WTC11 (cell line): ENCODE measurements around the gene DNAH14. TPM values are rescaled to one million over a fixed set of nuclear protein-coding genes. Genes with fewer than 3 reads are reported as not detected.

Experiments used
- ATAC-seq: fragments of 200-7000 bp; cut with Tn5 transposase; 2 replicates; pipeline ENCODE4 v1.10.0; 2021; ENCODE audit warnings: mild to moderate bottlenecking, moderate library complexity
- CTCF ChIA-PET: fragments of 300-600 bp; sonication (Branson Sonifier 250); formaldehyde crosslinking; loops from one replicate; lab custom pipeline; 2021; ENCODE audit warnings: antibody characterized with exemption; lab: Charles Lee
- POLR2A ChIA-PET: fragments of 350-600 bp; sonication (Branson Sonifier 250); formaldehyde crosslinking; loops from one replicate; lab custom pipeline; 2021; ENCODE audit warnings: antibody characterized with exemption; lab: Charles Lee
- DNase-seq: peaks from one replicate; pipeline ENCODE4 v3.0.0; 2021; ENCODE audit warnings: low spot score
- H3K27ac Mint-ChIP-seq: 2 replicates; pipeline ENCODE4 v1.8.0; 2021; ENCODE audit warnings: mixed read lengths
- H3K27me3 Mint-ChIP-seq: 2 replicates; pipeline ENCODE4 v1.8.0; 2021; ENCODE audit warnings: low read depth, mild to moderate bottlenecking, moderate library complexity, mixed read lengths
- H3K36me3 Mint-ChIP-seq: 2 replicates; pipeline ENCODE4 v1.8.0; 2021; ENCODE audit warnings: mixed read lengths
- H3K4me1 Mint-ChIP-seq: 2 replicates; pipeline ENCODE4 v1.8.0; 2022; ENCODE audit warnings: mixed read lengths
- H3K4me3 Mint-ChIP-seq: 2 replicates; pipeline ENCODE4 v1.8.0; 2021; ENCODE audit warnings: mild to moderate bottlenecking, moderate library complexity, mixed read lengths
- H3K9me3 Mint-ChIP-seq: 2 replicates; pipeline ENCODE4 v1.8.0; 2021; ENCODE audit warnings: mixed read lengths
- E2F1 ChIP-seq: sonication (generic); formaldehyde crosslinking; IDR thresholded peaks from 2 replicates; pipeline ENCODE4 v1.8.0; 2022; ENCODE audit warnings: mild to moderate bottlenecking, missing genetic modification reagents
- ELF4 ChIP-seq: sonication (generic); formaldehyde crosslinking; IDR thresholded peaks from 2 replicates; pipeline ENCODE4 v1.8.1; 2022; ENCODE audit warnings: low read depth, mild to moderate bottlenecking, moderate library complexity, missing genetic modification reagents
- GTF2I ChIP-seq: fragments of 250-450 bp; sonication (Bioruptor Pico); conservative IDR thresholded peaks from 2 replicates; pipeline ENCODE4 v1.4.0; 2021; ENCODE audit warnings: mild to moderate bottlenecking
- IRF1 ChIP-seq: sonication (generic); formaldehyde crosslinking; IDR thresholded peaks from 2 replicates; pipeline ENCODE4 v1.8.0; 2023; ENCODE audit warnings: missing genetic modification reagents
- JAZF1 ChIP-seq: fragments of 250-450 bp; sonication (Bioruptor Pico); IDR thresholded peaks from 2 replicates; pipeline ENCODE4 v1.9.0; 2021; ENCODE audit warnings: moderate library complexity, mild to moderate bottlenecking, inconsistent platforms
- PRDM15 ChIP-seq: sonication (generic); formaldehyde crosslinking; IDR thresholded peaks from 2 replicates; pipeline ENCODE4 v1.8.0; 2022; ENCODE audit warnings: missing genetic modification reagents
- SMAD4 ChIP-seq: sonication (generic); formaldehyde crosslinking; IDR thresholded peaks from 2 replicates; pipeline ENCODE4 v1.8.0; 2022; ENCODE audit warnings: mild to moderate bottlenecking, missing genetic modification reagents
- TEAD1 ChIP-seq: sonication (generic); formaldehyde crosslinking; IDR thresholded peaks from 2 replicates; pipeline ENCODE4 v1.8.0; 2022; ENCODE audit warnings: mild to moderate bottlenecking, missing genetic modification reagents
- TEAD4 ChIP-seq: sonication (generic); formaldehyde crosslinking; IDR thresholded peaks from 2 replicates; pipeline ENCODE4 v1.8.0; 2022; ENCODE audit warnings: mild to moderate bottlenecking, missing genetic modification reagents
- TP53 ChIP-seq: sonication (generic); formaldehyde crosslinking; IDR thresholded peaks from 2 replicates; pipeline ENCODE4 v1.8.1; 2023; ENCODE audit warnings: mild to moderate bottlenecking, missing genetic modification reagents
- USF1 ChIP-seq: sonication (generic); formaldehyde crosslinking; IDR thresholded peaks from 2 replicates; pipeline ENCODE4 v1.8.0; 2022; ENCODE audit warnings: mild to moderate bottlenecking, missing genetic modification reagents
- ZNF219 ChIP-seq: sonication (generic); formaldehyde crosslinking; IDR thresholded peaks from 2 replicates; pipeline ENCODE4 v1.8.0; 2023; ENCODE audit warnings: missing genetic modification reagents, mild to moderate bottlenecking, borderline replicate concordance
- ZNF416 ChIP-seq: fragments of 250-450 bp; sonication (Bioruptor Pico); IDR thresholded peaks from 2 replicates; pipeline ENCODE4 v1.9.0; 2021; ENCODE audit warnings: mild to moderate bottlenecking, inconsistent platforms
- ZNF425 ChIP-seq: fragments of 250-450 bp; sonication (Bioruptor Pico); conservative IDR thresholded peaks from 2 replicates; pipeline ENCODE4 v1.9.0; 2021; ENCODE audit warnings: mild to moderate bottlenecking
- total RNA-seq: library from RNA; stranded (reverse); gene quantifications from 3 replicates; pipeline ENCODE4 v1.2.3, GENCODE V29; 2021
- TF ChIP-seq, protein P1 (sequence below): sonication (generic); formaldehyde crosslinking; conservative IDR thresholded peaks from 2 replicates; pipeline ENCODE4 v1.8.1; 2023; ENCODE audit warnings: mild to moderate bottlenecking, low read depth, missing genetic modification reagents, moderate library complexity
- TF ChIP-seq, protein P2 (sequence below): sonication (generic); formaldehyde crosslinking; IDR thresholded peaks from 2 replicates; pipeline ENCODE4 v1.8.1; 2023; ENCODE audit warnings: mild to moderate bottlenecking, moderate library complexity, missing genetic modification reagents
- TF ChIP-seq, protein P3 (sequence below): fragments of 250-450 bp; sonication (Bioruptor Pico); IDR thresholded peaks from 2 replicates; pipeline ENCODE4 v1.9.0; 2021; ENCODE audit warnings: mild to moderate bottlenecking
- TF ChIP-seq, protein P4 (sequence below): sonication (generic); formaldehyde crosslinking; IDR thresholded peaks from 2 replicates; pipeline ENCODE4 v1.8.1; 2022; ENCODE audit warnings: low read depth, missing genetic modification reagents, borderline replicate concordance

DNAH14 gene
- total RNA-seq, 1 experiment from 2014 or later, result 34.1 TPM

DNA sequence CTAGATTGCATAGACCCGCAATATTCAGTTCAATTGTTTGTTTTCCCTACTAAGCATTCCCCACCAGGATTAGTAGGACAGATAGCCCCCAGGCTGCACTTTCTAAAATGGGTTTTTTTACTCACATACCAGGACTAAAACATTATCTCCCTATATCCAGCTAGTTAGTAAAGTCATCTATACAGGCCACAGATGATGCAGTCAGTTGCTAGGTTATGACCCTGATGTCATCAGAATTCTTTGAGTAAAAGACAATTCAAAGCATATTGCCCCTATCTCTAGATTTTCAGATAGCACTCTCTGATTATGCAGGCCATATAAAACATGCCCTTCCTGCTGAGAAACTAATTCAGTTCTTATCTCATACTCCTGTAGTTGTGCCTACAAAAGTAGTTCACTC lies 294.8 kb downstream of the DNAH14 start:
- H3K27me3 Mint-ChIP-seq, result no peaks in the 10 kb centered on the region
- CTCF ChIA-PET, result no interaction called here
- ATAC-seq, result no peak
- H3K27ac Mint-ChIP-seq, result no peak overlapping the region
- H3K4me3 Mint-ChIP-seq, result no peak overlapping the region
- DNase-seq, result no peak
- H3K9me3 Mint-ChIP-seq, result peaks cover 37% of the 10 kb centered on the region
- no peak for TF ChIP-seq ZNF416 (CRISPR knock-in tag)
- no peak for TF ChIP-seq ZNF219 (CRISPR knock-in tag)
- TF ChIP-seq E2F1 (CRISPR knock-in tag), result no peak
- TF ChIP-seq, protein P1, sequence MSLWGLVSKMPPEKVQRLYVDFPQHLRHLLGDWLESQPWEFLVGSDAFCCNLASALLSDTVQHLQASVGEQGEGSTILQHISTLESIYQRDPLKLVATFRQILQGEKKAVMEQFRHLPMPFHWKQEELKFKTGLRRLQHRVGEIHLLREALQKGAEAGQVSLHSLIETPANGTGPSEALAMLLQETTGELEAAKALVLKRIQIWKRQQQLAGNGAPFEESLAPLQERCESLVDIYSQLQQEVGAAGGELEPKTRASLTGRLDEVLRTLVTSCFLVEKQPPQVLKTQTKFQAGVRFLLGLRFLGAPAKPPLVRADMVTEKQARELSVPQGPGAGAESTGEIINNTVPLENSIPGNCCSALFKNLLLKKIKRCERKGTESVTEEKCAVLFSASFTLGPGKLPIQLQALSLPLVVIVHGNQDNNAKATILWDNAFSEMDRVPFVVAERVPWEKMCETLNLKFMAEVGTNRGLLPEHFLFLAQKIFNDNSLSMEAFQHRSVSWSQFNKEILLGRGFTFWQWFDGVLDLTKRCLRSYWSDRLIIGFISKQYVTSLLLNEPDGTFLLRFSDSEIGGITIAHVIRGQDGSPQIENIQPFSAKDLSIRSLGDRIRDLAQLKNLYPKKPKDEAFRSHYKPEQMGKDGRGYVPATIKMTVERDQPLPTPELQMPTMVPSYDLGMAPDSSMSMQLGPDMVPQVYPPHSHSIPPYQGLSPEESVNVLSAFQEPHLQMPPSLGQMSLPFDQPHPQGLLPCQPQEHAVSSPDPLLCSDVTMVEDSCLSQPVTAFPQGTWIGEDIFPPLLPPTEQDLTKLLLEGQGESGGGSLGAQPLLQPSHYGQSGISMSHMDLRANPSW (CRISPR knock-in tag), result no peak
- TF ChIP-seq, protein P2, sequence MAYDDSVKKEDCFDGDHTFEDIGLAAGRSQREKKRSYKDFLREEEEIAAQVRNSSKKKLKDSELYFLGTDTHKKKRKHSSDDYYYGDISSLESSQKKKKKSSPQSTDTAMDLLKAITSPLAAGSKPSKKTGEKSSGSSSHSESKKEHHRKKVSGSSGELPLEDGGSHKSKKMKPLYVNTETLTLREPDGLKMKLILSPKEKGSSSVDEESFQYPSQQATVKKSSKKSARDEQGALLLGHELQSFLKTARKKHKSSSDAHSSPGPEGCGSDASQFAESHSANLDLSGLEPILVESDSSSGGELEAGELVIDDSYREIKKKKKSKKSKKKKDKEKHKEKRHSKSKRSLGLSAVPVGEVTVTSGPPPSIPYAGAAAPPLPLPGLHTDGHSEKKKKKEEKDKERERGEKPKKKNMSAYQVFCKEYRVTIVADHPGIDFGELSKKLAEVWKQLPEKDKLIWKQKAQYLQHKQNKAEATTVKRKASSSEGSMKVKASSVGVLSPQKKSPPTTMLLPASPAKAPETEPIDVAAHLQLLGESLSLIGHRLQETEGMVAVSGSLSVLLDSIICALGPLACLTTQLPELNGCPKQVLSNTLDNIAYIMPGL (CRISPR knock-in tag), result no peak
- H3K4me1 Mint-ChIP-seq, result peaks cover 8% of the 10 kb centered on the region; the same call in 1 of the 2 replicates
- POLR2A ChIA-PET, result no interaction called here
- H3K36me3 Mint-ChIP-seq, result peaks cover 3% of the 10 kb centered on the region

- ATAC-seq, result no peak
- Mint-ChIP-seq H3K4me1 (peaks cover 8% of the 10 kb centered on the region; the same call in 1 of the 2 replicates), H3K27ac (no peak overlapping the region), H3K9me3 (peaks cover 25% of the 10 kb centered on the region), H3K27me3 (no peaks in the 10 kb centered on the region), H3K4me3 (no peak overlapping the region), H3K36me3 (peaks cover 3% of the 10 kb centered on the region)
- ChIA-PET CTCF (no interaction called here), POLR2A (no interaction called here)
- DNase-seq, result no peak
- TF ChIP-seq TEAD1 (CRISPR knock-in tag) (no peak), USF1 (CRISPR knock-in tag) (no peak), SMAD4 (no peak), GTF2I (CRISPR knock-in tag) (no peak), JAZF1 (CRISPR knock-in tag) (no peak), TP53 (CRISPR knock-in tag) (no peak), IRF1 (CRISPR knock-in tag) (no peak), ZNF425 (no peak), TEAD4 (CRISPR knock-in tag) (no peak), PRDM15 (CRISPR knock-in tag) (no peak), ELF4 (CRISPR knock-in tag) (no peak)
- TF ChIP-seq, protein P3, sequence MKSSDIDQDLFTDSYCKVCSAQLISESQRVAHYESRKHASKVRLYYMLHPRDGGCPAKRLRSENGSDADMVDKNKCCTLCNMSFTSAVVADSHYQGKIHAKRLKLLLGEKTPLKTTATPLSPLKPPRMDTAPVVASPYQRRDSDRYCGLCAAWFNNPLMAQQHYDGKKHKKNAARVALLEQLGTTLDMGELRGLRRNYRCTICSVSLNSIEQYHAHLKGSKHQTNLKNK, result no peak
- TF ChIP-seq, protein P4, sequence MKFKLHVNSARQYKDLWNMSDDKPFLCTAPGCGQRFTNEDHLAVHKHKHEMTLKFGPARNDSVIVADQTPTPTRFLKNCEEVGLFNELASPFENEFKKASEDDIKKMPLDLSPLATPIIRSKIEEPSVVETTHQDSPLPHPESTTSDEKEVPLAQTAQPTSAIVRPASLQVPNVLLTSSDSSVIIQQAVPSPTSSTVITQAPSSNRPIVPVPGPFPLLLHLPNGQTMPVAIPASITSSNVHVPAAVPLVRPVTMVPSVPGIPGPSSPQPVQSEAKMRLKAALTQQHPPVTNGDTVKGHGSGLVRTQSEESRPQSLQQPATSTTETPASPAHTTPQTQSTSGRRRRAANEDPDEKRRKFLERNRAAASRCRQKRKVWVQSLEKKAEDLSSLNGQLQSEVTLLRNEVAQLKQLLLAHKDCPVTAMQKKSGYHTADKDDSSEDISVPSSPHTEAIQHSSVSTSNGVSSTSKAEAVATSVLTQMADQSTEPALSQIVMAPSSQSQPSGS, result no peak
Observed at GRCh38 chr1:225225681-225226080, 296.2 kb downstream of the DNAH14 start.
